Ascending aorta (tissue), 2 donors: ENCODE data around the gene ZNF148. TPM values are rescaled to one million over a fixed set of nuclear protein-coding genes. Genes with fewer than 3 reads are reported as not detected.

Experiments used
- DNase-seq, 2 donors: peaks; one replicate each; pipeline ENCODE4 v3.0.0-alpha.2; 2019; ENCODE audit warnings: low spot score in 2 of 2
- H3K27ac ChIP-seq, 2 donors: fragments of 200-600 bp; sonication (generic); one replicate each; pipeline ENCODE4 v1.5.1; 2016 to 2017; ENCODE audit warnings: mild to moderate bottlenecking in 1 of 2
- H3K27me3 ChIP-seq: fragments of 200-600 bp; sonication (generic); one replicate; pipeline ENCODE4 v1.5.1; 2017
- H3K36me3 ChIP-seq, 2 donors: fragments of 200-600 bp; sonication (generic); one replicate each; pipeline ENCODE4 v1.5.1; 2016
- H3K4me1 ChIP-seq, 2 donors: fragments of 200-600 bp; sonication (generic); one replicate each; pipeline ENCODE4 v1.5.1; 2016 to 2017; ENCODE audit warnings: mild to moderate bottlenecking in 1 of 2
- H3K4me3 ChIP-seq, 2 donors: fragments of 200-600 bp; sonication (generic); one replicate each; pipeline ENCODE4 v1.5.1; 2016 to 2017; ENCODE audit warnings: mild to moderate bottlenecking in 1 of 2
- H3K9me3 ChIP-seq, 2 donors: fragments of 200-600 bp; sonication (generic); one replicate each; pipeline ENCODE4 v1.5.1; 2016
- intact Hi-C: fragments of 100-400 bp; cut with DNase I; formaldehyde crosslinking; loops from one replicate; pipeline ENCODE4 v1.15.1; 2023
- total RNA-seq: library from RNA; depleted of rRNA; stranded (reverse); fragments of >200 nt; gene quantifications from one replicate; pipeline ENCODE4 v1.1.0, GENCODE V29; 2016
- TF ChIP-seq, protein P1 (sequence below), 3 experiments: fragments of 200-600 bp in 2 of 3; fragments of 450-650 bp in 1 of 3; sonication (generic) in 2 of 3; IDR thresholded peaks; one replicate each; pipeline ENCODE4 v1.5.1; 2016 to 2019; ENCODE audit warnings: antibody characterized with exemption in 3 of 3, mild to moderate bottlenecking in 1 of 3, moderate library complexity in 1 of 3

The ZNF148 gene
- total RNA-seq, 1 donor from 2014 or later: 10.0 TPM

GRCh38 chr3:125331243-125331642, 43.9 kb downstream of the ZNF148 start:
- no peaks in the 10 kb centered on the region for H3K27me3 ChIP-seq
- intact Hi-C loops: no loop called here
- no peak overlapping the region for H3K27ac ChIP-seq
- H3K9me3 ChIP-seq: no peaks in the 10 kb centered on the region
- H3K36me3 ChIP-seq: peaks cover 0 to 6% of the 10 kb centered on the region in 2 donors
- no peak overlapping the region for H3K4me3 ChIP-seq
- H3K4me1 ChIP-seq: peaks cover 0 to 9% of the 10 kb centered on the region in 2 donors
- TF ChIP-seq, protein P1, sequence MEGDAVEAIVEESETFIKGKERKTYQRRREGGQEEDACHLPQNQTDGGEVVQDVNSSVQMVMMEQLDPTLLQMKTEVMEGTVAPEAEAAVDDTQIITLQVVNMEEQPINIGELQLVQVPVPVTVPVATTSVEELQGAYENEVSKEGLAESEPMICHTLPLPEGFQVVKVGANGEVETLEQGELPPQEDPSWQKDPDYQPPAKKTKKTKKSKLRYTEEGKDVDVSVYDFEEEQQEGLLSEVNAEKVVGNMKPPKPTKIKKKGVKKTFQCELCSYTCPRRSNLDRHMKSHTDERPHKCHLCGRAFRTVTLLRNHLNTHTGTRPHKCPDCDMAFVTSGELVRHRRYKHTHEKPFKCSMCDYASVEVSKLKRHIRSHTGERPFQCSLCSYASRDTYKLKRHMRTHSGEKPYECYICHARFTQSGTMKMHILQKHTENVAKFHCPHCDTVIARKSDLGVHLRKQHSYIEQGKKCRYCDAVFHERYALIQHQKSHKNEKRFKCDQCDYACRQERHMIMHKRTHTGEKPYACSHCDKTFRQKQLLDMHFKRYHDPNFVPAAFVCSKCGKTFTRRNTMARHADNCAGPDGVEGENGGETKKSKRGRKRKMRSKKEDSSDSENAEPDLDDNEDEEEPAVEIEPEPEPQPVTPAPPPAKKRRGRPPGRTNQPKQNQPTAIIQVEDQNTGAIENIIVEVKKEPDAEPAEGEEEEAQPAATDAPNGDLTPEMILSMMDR (IDR thresholded peaks at IDR 0.05): no peak
- no peak for DNase-seq

- H3K36me3 ChIP-seq: peaks cover 7 to 10% of the 10 kb centered on the region in 2 donors
- no peak overlapping the region for H3K27ac ChIP-seq
- intact Hi-C loops: no loop called here
- no peak for DNase-seq
- no peak overlapping the region for H3K4me3 ChIP-seq
- no peaks in the 10 kb centered on the region for H3K27me3 ChIP-seq
- no peaks in the 10 kb centered on the region for H3K4me1 ChIP-seq
- peaks cover 7 to 15% of the 10 kb centered on the region in 2 donors for H3K9me3 ChIP-seq
- TF ChIP-seq, protein P1 (IDR thresholded peaks at IDR 0.05): no peak
Observed at GRCh38 chr3:125326957-125327356, 48.2 kb downstream of the ZNF148 start.

- intact Hi-C loops: no loop called here
- Histone ChIP-seq H3K4me3 (no peak overlapping the region), H3K4me1 (no peaks in the 10 kb centered on the region), H3K9me3 (peaks cover 7 to 15% of the 10 kb centered on the region in 2 donors), H3K27ac (no peak overlapping the region), H3K36me3 (peaks cover 7 to 10% of the 10 kb centered on the region in 2 donors), H3K27me3 (no peaks in the 10 kb centered on the region)
- DNase-seq: no peak
- TF ChIP-seq, protein P1 (IDR thresholded peaks at IDR 0.05): no peak
Observed at GRCh38 chr3:125325746-125326145, 49.4 kb downstream of the ZNF148 start.

DNA sequence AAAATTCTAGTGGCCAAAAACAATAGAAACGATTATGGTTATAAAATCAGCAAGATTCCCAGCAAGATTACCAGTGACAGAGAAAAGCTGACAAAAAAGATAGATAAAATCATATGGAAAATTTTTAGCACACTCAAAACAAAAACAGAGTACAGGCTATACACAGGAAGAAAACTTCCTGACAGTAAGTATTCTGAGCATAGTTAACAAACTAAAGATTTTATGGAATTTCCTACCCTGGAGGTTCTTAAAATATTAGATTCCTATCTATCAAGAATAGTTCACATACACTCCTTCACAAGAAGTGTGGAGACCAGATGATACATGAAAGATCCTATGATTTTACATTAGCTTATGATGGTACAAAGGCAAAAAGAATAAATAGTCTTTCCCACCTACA, 50.8 kb downstream of the ZNF148 start:
- H3K9me3 ChIP-seq: peaks cover 7 to 15% of the 10 kb centered on the region in 2 donors
- no peak for DNase-seq
- no peaks in the 10 kb centered on the region for H3K27me3 ChIP-seq
- no peak overlapping the region for H3K27ac ChIP-seq
- intact Hi-C loops: no loop called here
- H3K4me3 ChIP-seq: no peak overlapping the region
- H3K4me1 ChIP-seq: no peaks in the 10 kb centered on the region
- peaks cover 7 to 10% of the 10 kb centered on the region in 2 donors for H3K36me3 ChIP-seq
- TF ChIP-seq, protein P1 (IDR thresholded peaks at IDR 0.05): no peak

DNA sequence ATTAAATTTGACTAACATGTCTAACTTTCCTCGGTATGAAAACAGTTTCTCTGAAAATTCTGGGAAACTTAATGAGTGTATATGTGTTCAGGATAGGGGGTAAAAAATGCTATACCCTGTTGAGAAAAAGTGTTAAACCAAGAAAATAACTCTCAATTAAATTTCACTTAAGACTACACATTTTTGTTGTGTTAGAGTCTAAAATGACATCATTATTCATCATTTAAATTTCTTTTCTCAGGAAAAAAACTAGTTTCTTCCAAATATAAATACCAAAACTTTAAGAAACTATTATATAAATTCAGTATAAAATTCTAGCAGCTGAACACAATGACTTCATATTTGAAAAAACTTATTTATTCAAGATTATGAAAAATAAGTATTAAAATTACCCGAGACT, 52.2 kb downstream of the ZNF148 start:
- H3K36me3 ChIP-seq: peaks cover 5 to 7% of the 10 kb centered on the region in 2 donors
- H3K4me1 ChIP-seq: no peaks in the 10 kb centered on the region
- TF ChIP-seq, protein P1 (IDR thresholded peaks at IDR 0.05): no peak
- DNase-seq: no peak
- intact Hi-C loops: no loop called here
- no peaks in the 10 kb centered on the region for H3K27me3 ChIP-seq
- peaks cover 7 to 15% of the 10 kb centered on the region in 2 donors for H3K9me3 ChIP-seq
- no peak overlapping the region for H3K27ac ChIP-seq
- H3K4me3 ChIP-seq: no peak overlapping the region

DNA sequence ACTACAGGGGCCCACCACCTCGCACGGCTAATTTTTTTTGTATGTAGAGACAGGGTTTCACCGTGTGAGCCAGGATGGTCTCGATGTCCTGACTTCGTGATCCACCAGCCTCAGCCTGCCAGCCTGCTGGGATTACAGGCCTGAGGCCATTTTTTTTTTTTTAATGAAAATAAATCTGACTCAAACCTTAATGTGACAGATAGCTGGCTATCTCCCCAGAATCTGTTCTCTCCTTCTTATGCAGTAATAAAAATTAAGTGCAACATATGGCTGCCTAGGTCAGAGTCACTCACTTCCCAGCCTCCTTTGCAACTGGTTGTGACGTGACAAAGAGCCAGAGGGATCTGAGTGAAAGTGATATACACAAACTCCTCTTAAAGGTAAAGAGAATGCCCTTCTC, 53.0 kb downstream of the ZNF148 start:
- intact Hi-C loops: no loop called here
- Histone ChIP-seq H3K36me3 (peaks cover 5 to 7% of the 10 kb centered on the region in 2 donors), H3K4me1 (no peaks in the 10 kb centered on the region), H3K9me3 (peaks cover 7 to 15% of the 10 kb centered on the region in 2 donors), H3K4me3 (no peak overlapping the region), H3K27ac (no peak overlapping the region), H3K27me3 (no peaks in the 10 kb centered on the region)
- no peak for DNase-seq
- TF ChIP-seq, protein P1 (IDR thresholded peaks at IDR 0.05): no peak
